GM18499 (cell line): Measurements from ENCODE around the gene TNS2.
"Not testable (repeated sequence)": the region's sequence is repeated elsewhere in the genome, so short reads cannot be mapped to it uniquely, and the experiment has no call there.

Experiments used
- ATAC-seq: cut with Tn5 transposase; IDR thresholded peaks from one replicate; pipeline ENCODE4 v1.9.1; 2021; ENCODE audit warnings: moderate number of reproducible peaks; ENCODE audit not compliant: insufficient read depth, unreplicated experiment

The TNS2 gene, protein sequence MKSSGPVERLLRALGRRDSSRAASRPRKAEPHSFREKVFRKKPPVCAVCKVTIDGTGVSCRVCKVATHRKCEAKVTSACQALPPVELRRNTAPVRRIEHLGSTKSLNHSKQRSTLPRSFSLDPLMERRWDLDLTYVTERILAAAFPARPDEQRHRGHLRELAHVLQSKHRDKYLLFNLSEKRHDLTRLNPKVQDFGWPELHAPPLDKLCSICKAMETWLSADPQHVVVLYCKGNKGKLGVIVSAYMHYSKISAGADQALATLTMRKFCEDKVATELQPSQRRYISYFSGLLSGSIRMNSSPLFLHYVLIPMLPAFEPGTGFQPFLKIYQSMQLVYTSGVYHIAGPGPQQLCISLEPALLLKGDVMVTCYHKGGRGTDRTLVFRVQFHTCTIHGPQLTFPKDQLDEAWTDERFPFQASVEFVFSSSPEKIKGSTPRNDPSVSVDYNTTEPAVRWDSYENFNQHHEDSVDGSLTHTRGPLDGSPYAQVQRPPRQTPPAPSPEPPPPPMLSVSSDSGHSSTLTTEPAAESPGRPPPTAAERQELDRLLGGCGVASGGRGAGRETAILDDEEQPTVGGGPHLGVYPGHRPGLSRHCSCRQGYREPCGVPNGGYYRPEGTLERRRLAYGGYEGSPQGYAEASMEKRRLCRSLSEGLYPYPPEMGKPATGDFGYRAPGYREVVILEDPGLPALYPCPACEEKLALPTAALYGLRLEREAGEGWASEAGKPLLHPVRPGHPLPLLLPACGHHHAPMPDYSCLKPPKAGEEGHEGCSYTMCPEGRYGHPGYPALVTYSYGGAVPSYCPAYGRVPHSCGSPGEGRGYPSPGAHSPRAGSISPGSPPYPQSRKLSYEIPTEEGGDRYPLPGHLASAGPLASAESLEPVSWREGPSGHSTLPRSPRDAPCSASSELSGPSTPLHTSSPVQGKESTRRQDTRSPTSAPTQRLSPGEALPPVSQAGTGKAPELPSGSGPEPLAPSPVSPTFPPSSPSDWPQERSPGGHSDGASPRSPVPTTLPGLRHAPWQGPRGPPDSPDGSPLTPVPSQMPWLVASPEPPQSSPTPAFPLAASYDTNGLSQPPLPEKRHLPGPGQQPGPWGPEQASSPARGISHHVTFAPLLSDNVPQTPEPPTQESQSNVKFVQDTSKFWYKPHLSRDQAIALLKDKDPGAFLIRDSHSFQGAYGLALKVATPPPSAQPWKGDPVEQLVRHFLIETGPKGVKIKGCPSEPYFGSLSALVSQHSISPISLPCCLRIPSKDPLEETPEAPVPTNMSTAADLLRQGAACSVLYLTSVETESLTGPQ (N-terminal part only)

DNA sequence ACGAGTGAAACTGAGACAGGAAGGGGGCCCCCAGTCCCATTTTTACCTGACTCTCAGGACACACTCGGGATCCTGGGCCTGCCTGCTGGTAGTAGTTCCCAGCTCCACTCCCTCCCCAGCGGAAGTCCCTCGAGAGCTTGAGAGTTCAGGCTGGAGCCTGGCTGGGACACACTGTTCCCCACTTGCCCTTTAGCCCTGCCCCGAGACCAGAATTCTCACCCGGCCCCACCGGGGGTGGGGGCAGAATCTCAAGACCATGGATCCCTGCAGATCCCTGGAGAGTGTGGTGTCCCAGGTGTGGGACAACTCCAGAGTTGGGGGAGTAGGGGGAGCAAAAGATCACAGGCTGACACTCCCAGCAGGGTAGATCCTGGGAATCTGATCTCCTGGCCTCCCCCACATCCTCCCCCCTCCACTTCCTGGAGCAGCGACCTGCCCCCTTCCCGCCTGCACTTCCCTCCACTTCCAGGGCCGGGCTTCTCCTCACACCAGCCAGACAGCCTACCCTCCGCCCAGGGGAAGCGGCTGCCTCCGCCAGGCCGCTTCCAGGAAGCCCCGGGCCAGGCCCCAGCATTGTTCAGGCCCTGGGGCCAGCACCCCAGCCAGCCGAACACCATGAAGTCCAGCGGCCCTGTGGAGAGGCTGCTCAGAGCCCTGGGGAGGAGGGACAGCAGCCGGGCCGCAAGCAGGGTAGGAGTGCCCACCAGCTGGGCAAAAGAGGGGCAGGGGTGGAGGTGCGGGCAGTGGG lies at the start of gene TNS2:
Gene TNS2 (plus strand): TSS at position 495 of the 748 bp plus-strand sequence. CDS start 121 bp downstream, at position 616.
- ATAC-seq = no peak

DNA sequence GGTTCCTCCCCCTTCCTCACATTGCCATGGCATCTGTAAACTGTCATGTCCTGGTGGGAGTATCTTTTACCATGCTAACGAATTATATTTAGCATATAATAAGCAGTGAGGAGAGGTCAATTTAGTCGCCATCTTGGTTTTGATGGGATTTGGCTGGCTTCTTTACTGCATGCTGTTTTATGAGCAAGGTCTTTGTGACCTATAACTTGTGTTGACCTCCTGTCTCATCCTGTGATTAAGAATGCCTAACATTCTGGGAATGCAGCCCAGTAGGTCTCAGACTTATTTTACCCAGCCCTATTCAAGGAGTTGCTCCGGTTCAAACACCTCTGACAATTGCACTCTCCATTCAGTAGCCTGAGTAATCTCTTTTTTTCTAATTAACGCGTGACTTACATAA lies 45.7 kb upstream of the TNS2 start:
- no peak for ATAC-seq

DNA sequence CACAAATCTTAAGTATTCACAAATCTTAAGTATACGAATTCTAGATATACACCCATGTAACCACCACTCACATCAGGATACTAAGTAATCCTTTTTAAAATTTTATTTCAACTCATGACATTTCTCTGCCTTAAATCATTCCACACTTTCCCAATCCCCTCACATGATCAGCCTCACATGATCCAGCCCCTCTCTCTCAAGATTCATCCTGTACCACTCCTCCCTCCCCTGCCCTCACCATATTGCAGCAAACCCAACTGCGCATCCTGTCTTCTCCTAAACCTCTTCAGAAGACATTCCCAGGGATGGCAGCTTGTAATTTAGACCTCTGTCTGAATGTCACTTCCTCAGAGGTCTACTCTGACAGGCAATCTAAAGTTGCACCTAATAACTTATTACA lies 45.3 kb upstream of the TNS2 start:
- no peak for ATAC-seq

DNA sequence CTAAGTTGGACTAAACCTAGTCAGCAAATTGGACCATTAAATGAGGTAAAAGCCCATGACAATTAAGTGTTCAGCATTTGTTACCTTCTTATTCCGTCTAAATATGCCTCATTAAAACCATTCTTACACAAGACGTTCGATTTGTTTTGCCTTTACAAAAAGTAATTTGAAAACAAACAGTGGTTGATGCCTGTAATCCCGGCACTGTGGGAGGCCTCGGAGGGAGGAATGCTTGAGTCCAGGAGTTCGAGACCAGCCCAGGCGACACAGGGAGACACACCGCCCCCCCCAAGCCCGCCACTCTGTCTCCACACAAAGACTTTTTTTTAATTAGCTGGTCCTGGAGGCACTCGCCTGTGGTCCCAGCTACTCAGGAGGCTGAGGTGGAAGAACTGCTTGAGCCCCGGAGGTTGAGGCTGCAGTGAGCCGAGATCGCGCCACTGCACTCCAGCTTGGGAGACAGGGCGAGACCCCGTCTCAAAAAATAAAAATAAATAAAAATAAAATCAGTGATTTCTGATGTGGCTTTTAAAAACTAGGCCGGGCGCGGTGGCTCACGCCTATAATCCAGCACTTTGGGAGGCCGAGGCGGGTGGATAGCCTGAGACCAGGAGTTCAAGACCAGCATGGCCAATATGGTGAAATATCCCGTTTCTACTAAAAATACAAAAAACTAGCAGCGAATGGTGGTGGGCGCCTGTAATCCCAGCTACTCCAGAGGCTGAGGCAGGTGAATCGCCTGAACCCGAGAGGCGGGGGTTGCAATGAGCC lies 44.5 kb upstream of the TNS2 start:
- no peak for ATAC-seq

DNA sequence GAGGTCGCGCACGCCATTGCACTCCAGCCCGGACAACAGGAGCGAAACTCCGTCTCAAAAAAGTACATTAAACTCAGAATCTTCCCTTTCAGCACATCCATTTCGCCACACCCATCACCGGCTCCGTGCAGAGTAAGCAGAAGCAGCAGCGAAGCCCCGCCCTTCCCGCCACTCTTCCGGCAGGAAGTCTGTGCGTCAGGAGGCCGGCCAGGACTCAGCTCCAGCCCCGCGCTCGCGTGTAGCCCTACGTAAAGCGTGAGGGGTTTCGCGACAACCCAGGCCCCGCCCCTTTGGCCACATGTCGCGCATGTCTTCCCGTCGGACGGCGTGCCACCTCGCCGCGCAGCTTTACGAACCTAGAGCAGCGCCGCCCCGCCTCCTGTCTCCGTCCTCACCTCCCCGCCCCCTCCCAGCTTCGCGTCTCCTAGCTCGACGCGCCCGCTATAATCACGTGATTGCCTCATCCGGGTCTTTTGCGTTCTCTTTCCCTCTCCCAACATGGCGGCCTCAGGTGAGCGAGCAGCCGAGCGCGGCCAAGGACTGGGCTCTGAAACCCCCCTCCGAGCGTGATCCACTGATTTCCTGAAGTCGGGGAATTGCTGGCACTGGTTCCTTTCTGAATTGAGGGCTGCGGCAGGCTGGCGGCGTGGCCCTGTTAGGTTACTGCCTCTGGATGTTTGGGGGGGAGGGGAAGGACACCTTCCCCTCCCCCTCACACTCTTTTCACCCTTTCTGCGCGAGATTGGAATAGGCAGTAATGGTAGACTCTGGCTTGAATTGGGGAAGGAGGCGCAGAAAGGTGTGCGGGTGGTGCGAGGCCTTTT lies 43.7 kb upstream of the TNS2 start, which contains the start of gene EIF4B:
Gene EIF4B (plus strand): TSS at position 471 of the 824 bp plus-strand sequence. CDS start 28 bp downstream, at position 499.
- ATAC-seq = peak; percentile 74

DNA sequence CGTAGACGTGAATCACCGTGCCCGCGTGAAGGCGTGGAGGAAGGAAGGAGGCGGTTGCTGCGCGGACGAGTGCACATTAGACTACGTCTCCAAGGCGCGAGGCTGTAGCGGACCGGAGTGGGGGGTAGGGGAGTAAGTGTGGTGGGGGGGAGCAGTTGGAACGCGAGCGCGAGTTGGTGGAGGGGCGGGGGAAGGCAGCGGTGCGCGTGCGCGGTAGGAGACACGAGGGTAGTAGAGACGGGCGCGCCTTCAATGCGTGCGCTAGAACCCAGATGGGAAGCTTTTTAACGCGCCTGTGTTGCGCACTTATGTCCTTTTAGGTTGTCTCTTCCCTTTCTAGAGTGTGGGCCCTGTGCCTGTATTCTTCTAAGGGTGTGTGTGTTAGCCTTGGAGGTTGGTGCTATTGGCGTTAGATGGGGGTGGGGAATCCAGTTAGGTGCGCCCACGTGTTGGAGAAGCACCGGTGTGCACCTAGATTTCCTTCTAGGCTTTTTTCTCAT lies 43.0 kb upstream of the TNS2 start:
- ATAC-seq = no peak

DNA sequence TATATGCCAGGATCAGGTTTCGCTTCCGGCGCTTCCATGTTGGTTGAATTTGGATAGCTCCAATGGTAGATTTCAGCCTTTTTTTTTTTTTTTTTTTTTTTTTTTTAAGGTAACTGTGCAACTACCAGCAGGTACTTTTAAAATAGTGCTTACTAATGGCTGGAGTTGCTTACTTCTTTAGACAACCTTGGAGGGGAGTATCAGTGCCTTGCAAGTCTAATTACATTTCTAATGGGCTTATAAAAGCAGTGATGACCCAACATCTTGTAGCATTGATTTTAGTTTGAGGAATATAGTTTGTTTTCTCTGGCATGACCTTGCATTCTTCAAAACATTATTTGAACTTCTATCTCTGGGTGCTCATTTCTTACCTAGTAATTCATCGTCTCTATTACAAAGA lies 42.5 kb upstream of the TNS2 start:
- ATAC-seq = no peak

- not testable (repeated sequence) for ATAC-seq
Measured at GRCh38 chr12:53008760-53009159, 41.1 kb upstream of the TNS2 start.

DNA sequence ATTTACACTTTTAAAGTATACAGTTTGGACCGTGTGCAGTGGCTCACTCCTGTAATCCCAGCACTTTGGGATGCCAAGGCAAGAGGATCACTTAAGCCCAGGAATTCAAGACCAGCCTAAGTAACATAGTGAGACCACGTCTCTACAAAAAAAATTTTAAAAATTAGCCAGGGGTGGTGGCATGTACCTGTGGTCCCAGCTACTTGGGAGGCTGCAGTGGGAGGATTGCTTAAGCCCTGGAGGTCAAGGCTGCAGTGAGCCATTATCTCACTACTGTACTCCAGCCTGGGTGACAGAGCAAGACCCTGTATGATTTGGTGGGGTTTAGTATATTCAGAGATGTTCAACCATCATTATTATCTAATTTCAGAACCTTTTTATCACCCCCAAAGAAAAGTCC lies 38.9 kb upstream of the TNS2 start:
- no peak for ATAC-seq

DNA sequence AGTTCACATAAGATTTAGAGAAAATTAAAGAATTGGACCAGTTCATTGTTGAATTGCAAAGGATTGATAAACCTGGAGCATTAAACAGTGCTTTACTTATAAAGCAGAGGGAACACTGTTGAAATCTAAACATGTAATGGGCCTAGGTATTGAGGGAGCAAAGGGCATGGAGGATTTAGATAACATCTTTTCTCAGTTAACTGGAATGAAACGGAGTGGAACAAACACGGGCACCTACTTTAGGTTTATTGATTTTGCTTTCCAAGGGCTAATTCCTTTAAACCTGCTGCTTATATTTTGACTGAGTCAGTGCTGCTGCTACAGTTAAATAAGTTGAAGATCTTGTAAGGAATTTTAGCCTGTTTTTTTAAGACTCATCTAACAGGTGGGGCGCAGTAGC lies 38.0 kb upstream of the TNS2 start:
- ATAC-seq = no peak

DNA sequence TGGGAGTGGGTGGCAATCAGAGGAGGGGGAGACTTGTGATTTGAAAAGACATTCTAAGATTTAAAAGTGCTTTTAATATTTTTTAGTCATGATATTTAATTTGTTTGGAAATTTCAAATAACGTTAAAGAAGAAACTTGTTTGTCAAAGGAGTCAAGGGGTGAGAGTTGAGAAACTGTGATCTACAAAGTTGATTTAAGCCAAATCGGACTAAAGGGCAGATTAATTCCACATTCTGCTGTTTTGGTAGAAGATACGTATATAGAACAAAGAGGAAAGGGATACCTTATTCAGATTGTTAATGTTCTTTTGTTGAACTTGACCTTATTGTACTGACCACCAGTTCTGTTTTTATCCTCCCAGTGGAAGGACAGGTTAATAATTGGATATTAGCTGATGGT lies 36.9 kb upstream of the TNS2 start:
- no peak for ATAC-seq

GRCh38 chr12:53014709-53015108 lies 35.2 kb upstream of the TNS2 start:
- no peak for ATAC-seq

- ATAC-seq = no peak
Measured at GRCh38 chr12:53025250-53025649, 24.6 kb upstream of the TNS2 start.

DNA sequence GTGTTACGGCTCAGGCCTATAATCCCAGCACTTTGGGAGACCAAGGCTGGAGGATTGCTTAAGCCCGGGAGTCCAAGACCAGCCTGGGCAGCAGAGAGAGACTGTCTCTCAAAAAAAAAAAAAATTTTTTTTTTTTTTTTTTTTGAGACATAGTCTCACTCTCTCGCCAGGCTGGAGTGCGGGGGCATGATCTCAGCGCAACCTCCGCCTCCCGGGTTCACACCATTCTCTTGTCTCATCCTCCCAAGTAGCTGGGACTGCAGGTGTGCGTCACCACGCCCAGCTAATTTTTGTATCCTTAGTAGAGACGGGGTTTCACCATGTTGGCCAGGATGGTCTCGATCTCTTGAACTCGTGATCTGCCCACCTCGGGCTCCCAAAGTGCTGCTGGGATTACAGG lies 22.9 kb upstream of the TNS2 start:
- ATAC-seq = not testable (repeated sequence)

GRCh38 chr12:53031616-53032015 lies 18.2 kb upstream of the TNS2 start:
- no peak for ATAC-seq

DNA sequence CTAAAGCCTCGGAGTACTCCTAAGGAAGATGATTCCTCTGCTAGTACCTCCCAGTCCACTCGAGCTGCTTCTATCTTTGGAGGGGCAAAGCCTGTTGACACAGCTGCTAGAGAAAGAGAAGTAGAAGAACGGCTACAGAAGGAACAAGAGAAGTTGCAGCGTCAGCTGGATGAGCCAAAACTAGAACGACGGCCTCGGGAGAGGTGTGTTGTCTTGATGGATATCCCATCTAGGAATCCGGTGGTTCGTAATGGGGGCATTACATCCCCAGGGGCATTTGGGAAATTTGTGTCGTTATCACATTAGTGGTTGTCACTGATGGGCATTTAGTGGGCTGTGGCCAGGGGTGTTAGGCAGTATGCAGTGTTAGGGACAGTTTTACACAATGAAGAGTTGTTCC lies 16.0 kb upstream of the TNS2 start:
- not testable (repeated sequence) for ATAC-seq

GRCh38 chr12:53034459-53034858 lies 15.4 kb upstream of the TNS2 start:
- no peak for ATAC-seq

DNA sequence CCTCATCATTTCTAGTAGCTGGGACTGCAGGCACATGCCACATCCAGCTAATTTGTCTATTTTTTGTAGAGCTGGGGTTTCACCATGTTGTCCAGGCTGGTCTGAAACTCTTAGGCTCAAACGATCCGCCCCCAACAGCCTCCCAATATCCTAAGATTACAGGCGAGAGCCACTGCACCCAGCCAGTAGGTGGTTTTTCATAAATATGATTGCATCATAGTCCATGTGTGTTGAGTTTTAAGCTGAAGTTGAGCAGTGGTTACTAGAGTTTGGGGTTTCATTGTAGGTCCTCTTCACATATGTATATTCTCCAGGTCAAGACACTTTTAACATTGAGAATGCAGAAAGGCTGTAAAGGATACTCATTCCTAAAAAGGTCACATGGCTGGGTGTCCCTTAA lies 13.1 kb upstream of the TNS2 start:
- no peak for ATAC-seq
